Retinal pigment epithelial cell (primary cell): ENCODE measurements around the gene ALK.

Experiments
- DNase-seq: peaks from one replicate; pipeline ENCODE4 v3.0.0-alpha.2; 2010; ENCODE audit warnings: low read depth
- H3K4me3 ChIP-seq: 2 replicates; pipeline ENCODE4 v1.5.1; 2011; ENCODE audit warnings: mild to moderate bottlenecking, low read length, control low read depth, moderate library complexity
- CTCF ChIP-seq: conservative IDR thresholded peaks from 2 replicates; pipeline ENCODE4 v1.5.1; 2011; ENCODE audit warnings: low read depth, low read length, control low read depth, inconsistent platforms

ALK gene

DNA sequence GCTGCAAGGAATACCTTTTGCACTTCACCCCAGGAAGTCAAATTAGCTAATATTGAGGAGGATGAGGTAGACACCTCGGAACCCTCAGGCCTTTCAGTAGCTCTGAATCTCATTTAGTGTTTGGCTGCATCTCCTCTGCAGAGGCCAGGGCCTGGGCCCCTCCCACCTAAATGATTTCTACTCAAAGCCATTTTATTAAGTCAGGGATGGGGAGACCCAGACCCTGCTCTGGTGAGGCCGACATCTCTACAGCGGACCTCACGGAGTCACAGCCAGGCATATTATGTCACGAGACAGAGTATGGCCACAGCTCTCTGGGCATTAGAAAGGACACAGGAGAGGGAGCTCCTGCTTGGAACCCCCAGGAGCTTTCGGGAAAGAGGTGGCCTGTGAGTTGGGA is 305.5 kb downstream of the ALK start:
- no peak for TF ChIP-seq CTCF
- no peak for DNase-seq

GRCh38 chr2:29615183-29615582 is 306.2 kb downstream of the ALK start:
- no peak overlapping the region for H3K4me3 ChIP-seq
- no peak for TF ChIP-seq CTCF
- no peak for DNase-seq

More for the DNA sequence above, 305.5 kb downstream of the ALK start:
- no peak overlapping the region for H3K4me3 ChIP-seq

DNA sequence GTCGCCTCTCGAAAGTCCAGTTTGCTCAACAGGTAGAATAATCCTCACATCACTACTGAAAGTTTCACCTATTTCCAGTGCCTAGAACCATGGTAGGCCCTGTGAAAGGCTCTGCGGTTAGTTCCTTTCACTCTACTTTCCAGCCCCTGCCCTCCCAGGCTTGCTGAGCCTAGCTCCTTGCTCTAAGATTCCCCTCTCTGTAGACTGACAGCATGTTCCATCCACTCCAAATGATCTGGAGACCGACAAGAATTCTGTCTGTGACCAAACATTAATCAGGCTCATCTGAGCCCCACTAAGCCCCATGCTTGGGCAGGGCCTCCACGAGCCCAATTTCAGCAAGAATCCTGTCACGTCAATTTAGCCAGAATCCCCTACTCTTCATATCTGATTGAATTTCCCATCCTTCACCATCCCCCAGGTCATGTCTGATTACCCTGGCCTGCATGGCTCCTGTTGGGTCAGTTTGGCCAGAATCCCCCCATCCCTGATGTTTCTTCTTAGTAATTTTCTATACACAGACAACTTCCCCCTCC is 307.0 kb downstream of the ALK start:
- no peak for DNase-seq
- no peak overlapping the region for H3K4me3 ChIP-seq
- no peak for TF ChIP-seq CTCF

DNA sequence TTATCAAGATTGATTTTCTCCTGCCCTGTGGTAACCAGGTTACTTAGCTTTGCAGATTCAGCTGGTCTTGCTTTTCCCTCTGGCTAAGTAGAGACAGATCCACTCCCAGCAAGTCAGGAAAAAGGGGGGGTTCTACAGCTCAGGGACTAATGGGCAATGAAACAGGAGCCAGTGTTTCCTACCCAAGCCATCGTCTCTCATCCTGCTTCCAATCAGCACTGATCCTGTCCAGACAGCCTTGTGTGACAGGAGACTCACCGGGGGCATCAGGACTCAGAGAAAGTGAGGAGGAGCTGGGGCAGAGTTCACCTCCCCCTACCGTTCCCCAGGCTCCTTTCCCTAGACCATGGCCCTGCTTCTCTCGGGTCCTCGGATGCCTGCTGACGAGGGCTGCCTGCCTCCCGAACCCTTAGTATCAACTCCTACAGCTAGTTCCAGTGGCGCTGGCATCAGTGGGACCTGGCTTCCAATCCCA is 307.6 kb downstream of the ALK start:
- H3K4me3 ChIP-seq, result no peak overlapping the region
- TF ChIP-seq CTCF, result no peak

GRCh38 chr2:29613067-29613466 is 308.3 kb downstream of the ALK start:
- H3K4me3 ChIP-seq, result no peak overlapping the region
- no peak for DNase-seq
- TF ChIP-seq CTCF, result no peak

More for the DNA sequence above, 307.6 kb downstream of the ALK start:
- DNase-seq, result no peak

GRCh38 chr2:29612568-29612967 is 308.8 kb downstream of the ALK start:
- no peak overlapping the region for H3K4me3 ChIP-seq
- no peak for TF ChIP-seq CTCF
- DNase-seq, result no peak

DNA sequence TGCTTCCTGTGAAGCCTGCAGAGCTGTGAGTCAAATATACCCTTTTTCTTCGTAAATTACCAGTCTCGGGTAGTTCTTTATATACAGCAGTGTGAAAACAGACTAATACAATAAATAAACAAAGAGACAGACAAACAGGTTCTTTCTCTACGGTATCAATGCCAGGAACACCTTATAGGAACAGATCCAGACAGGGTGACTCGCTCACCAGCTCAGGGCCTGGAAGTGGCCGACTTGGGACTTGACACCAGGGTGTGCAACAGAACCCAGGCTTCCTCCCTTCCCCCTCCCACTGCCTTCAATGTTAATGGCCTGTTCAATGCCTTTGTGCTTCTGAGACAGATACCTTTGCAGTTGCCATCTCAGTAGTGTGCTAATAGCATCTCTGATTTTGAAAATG is 309.5 kb downstream of the ALK start:
- no peak for TF ChIP-seq CTCF
- DNase-seq, result no peak
- H3K4me3 ChIP-seq, result no peak overlapping the region
